Astrocyte (in vitro differentiated cells and primary cell): ENCODE measurements around the gene LDLRAD4. TPM values are rescaled to one million over a fixed set of nuclear protein-coding genes. Genes with fewer than 3 reads are reported as not detected.

Experiments
- DNase-seq: peaks from one replicate; pipeline ENCODE4 v3.0.0-alpha.2; 2010; ENCODE audit warnings: low read depth
- FAIRE-seq: peaks from 2 replicates; lab custom pipeline; 2011; peaks lifted over from hg19 to GRCh38; lab: Jason Lieb, UNC
- H2AFZ ChIP-seq: 2 replicates; pipeline ENCODE4 v1.6.0; 2012; ENCODE audit warnings: low read depth, low read length, inconsistent platforms
- H3K27ac ChIP-seq: 2 replicates; pipeline ENCODE4 v1.5.1; 2011; ENCODE audit warnings: low read depth, low read length, inconsistent platforms
- H3K27me3 ChIP-seq: 2 replicates; pipeline ENCODE4 v1.6.0; 2011; ENCODE audit warnings: low read length, inconsistent platforms; ENCODE audit not compliant: insufficient read depth
- H3K36me3 ChIP-seq: 2 replicates; pipeline ENCODE4 v1.5.1; 2011; ENCODE audit warnings: low read length, inconsistent platforms; ENCODE audit not compliant: insufficient read depth
- H3K4me1 ChIP-seq: 2 replicates; pipeline ENCODE4 v1.5.1; 2011; ENCODE audit warnings: low read length, inconsistent platforms; ENCODE audit not compliant: insufficient read depth
- H3K4me2 ChIP-seq: 2 replicates; pipeline ENCODE4 v1.6.0; 2012; ENCODE audit warnings: low read length, inconsistent platforms
- H3K4me3 ChIP-seq: 2 replicates; pipeline ENCODE4 v1.5.1; 2011; ENCODE audit warnings: low read depth, mild to moderate bottlenecking, low read length, inconsistent platforms; ENCODE audit not compliant: insufficient read depth
- H3K79me2 ChIP-seq: 2 replicates; pipeline ENCODE4 v1.6.0; 2012; ENCODE audit warnings: mild to moderate bottlenecking, low read length, inconsistent platforms; ENCODE audit not compliant: insufficient read depth
- H3K9ac ChIP-seq: 2 replicates; pipeline ENCODE4 v1.6.0; 2012; ENCODE audit warnings: mild to moderate bottlenecking, low read length, inconsistent platforms
- H3K9me3 ChIP-seq: 2 replicates; pipeline ENCODE4 v1.5.1; 2012; ENCODE audit warnings: low read depth, mild to moderate bottlenecking, low read length, inconsistent platforms; ENCODE audit not compliant: insufficient read depth
- H4K20me1 ChIP-seq: 2 replicates; pipeline ENCODE4 v1.6.0; 2012; ENCODE audit warnings: low read length, inconsistent platforms; ENCODE audit not compliant: insufficient read depth
- H3K27ac Mint-ChIP-seq: one replicate; pipeline ENCODE4 v1.8.0; 2021; ENCODE audit warnings: mild to moderate bottlenecking, mixed read lengths; ENCODE audit not compliant: unreplicated experiment
- H3K27me3 Mint-ChIP-seq: one replicate; pipeline ENCODE4 v1.8.0; 2021; ENCODE audit warnings: low read depth, mixed read lengths; ENCODE audit not compliant: unreplicated experiment
- H3K36me3 Mint-ChIP-seq: one replicate; pipeline ENCODE4 v1.8.0; 2021; ENCODE audit warnings: low read depth, mixed read lengths; ENCODE audit not compliant: unreplicated experiment
- H3K4me1 Mint-ChIP-seq: one replicate; pipeline ENCODE4 v1.8.0; 2021; ENCODE audit warnings: low read depth, mixed read lengths; ENCODE audit not compliant: unreplicated experiment
- H3K4me3 Mint-ChIP-seq: one replicate; pipeline ENCODE4 v1.8.0; 2021; ENCODE audit warnings: mild to moderate bottlenecking, moderate library complexity, mixed read lengths; ENCODE audit not compliant: unreplicated experiment
- H3K9me3 Mint-ChIP-seq: one replicate; pipeline ENCODE4 v1.8.0; 2021; ENCODE audit warnings: mild to moderate bottlenecking, mixed read lengths; ENCODE audit not compliant: unreplicated experiment
- EZH2 ChIP-seq: IDR thresholded peaks from 2 replicates; pipeline ENCODE4 v1.6.1; 2012; ENCODE audit warnings: mild to moderate bottlenecking, low read length, inconsistent platforms; ENCODE audit not compliant: insufficient read depth
- total RNA-seq: library from RNA; stranded (reverse); gene quantifications from 2 replicates; pipeline ENCODE4 v1.2.1, GENCODE V29; 2021
- TF ChIP-seq, protein P1 (sequence below): IDR thresholded peaks from 2 replicates; pipeline ENCODE4 v1.5.1; 2011; ENCODE audit warnings: low read depth, mild to moderate bottlenecking, inconsistent platforms, low read length, moderate library complexity; ENCODE audit not compliant: insufficient read depth

Gene LDLRAD4
- total RNA-seq, 1 donor from 2014 or later: 26.0 TPM

DNA sequence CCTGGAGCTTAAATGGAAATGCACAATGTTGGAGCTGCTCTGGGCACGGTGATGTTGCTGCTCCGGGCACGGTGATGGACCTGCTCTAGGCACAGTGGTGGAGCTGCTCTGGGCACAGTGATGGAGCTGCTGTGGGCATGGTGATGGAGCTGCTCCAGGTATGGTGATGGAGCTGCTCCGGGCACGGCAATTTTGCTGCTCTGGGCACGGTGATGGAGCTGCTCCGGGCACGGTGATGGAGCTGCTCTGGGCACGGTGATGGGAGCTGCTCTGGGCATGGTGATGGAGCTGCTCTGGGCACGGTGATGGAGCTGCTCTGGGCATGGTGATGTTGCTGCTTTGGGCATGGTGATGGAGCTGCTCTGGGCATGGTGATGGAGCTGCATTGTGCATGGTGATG, 79.7 kb downstream of the LDLRAD4 start:
- Histone ChIP-seq H2AFZ (no peak overlapping the region), H3K4me3 (no peak overlapping the region), H3K36me3 (no peaks in the 10 kb centered on the region), H3K4me1 (peaks cover 5% of the 10 kb centered on the region), H3K4me2 (no peak overlapping the region), H3K79me2 (no peaks in the 10 kb centered on the region), H4K20me1 (peaks cover 10% of the 10 kb centered on the region), H3K27me3 (no peaks in the 10 kb centered on the region), H3K9ac (no peak overlapping the region), H3K27ac (no peak overlapping the region), H3K9me3 (no peaks in the 10 kb centered on the region)
- Mint-ChIP-seq H3K4me3 (no peak overlapping the region), H3K36me3 (peaks cover 8% of the 10 kb centered on the region), H3K9me3 (peaks cover 3% of the 10 kb centered on the region), H3K27me3 (no peaks in the 10 kb centered on the region), H3K27ac (no peak overlapping the region), H3K4me1 (peaks cover 28% of the 10 kb centered on the region)
- no peak for TF ChIP-seq EZH2
- TF ChIP-seq, protein P1, sequence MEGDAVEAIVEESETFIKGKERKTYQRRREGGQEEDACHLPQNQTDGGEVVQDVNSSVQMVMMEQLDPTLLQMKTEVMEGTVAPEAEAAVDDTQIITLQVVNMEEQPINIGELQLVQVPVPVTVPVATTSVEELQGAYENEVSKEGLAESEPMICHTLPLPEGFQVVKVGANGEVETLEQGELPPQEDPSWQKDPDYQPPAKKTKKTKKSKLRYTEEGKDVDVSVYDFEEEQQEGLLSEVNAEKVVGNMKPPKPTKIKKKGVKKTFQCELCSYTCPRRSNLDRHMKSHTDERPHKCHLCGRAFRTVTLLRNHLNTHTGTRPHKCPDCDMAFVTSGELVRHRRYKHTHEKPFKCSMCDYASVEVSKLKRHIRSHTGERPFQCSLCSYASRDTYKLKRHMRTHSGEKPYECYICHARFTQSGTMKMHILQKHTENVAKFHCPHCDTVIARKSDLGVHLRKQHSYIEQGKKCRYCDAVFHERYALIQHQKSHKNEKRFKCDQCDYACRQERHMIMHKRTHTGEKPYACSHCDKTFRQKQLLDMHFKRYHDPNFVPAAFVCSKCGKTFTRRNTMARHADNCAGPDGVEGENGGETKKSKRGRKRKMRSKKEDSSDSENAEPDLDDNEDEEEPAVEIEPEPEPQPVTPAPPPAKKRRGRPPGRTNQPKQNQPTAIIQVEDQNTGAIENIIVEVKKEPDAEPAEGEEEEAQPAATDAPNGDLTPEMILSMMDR: no peak
- no peak for DNase-seq
- no peak for FAIRE-seq

DNA sequence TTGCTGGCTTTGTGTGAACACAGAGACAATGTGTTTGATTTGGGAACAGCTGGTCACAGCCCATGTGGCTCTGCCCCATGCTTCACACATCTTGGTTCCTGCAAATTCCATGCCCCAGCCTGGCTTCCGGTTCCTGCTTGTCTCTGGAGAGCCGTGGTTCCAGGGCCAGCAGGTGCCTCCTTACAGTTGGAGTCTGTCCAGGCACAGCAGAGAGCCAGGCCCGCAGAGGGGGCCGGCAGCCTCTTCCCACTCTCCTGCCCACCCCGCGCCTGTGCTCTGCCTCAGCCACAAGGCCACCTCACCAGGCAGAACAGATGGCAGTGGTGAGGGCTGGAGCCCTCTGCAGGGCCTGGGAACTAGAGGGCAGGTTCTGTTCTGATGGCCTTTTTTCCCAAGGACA, 81.5 kb downstream of the LDLRAD4 start:
- TF ChIP-seq, protein P1: no peak
- TF ChIP-seq EZH2: no peak
- H4K20me1 ChIP-seq: peaks cover 10% of the 10 kb centered on the region
- H3K36me3 Mint-ChIP-seq: peaks cover 9% of the 10 kb centered on the region
- H3K4me2 ChIP-seq: no peak overlapping the region
- no peak overlapping the region for H3K4me3 Mint-ChIP-seq
- FAIRE-seq (no peak), DNase-seq (no peak)
- H2AFZ ChIP-seq: no peak overlapping the region
- peaks cover 3% of the 10 kb centered on the region for H3K9me3 Mint-ChIP-seq
- H3K79me2 ChIP-seq: no peaks in the 10 kb centered on the region
- peaks cover 26% of the 10 kb centered on the region for H3K4me1 Mint-ChIP-seq
- no peaks in the 10 kb centered on the region for H3K9me3 ChIP-seq
- no peaks in the 10 kb centered on the region for H3K36me3 ChIP-seq
- no peaks in the 10 kb centered on the region for H3K27me3 Mint-ChIP-seq
- no peak overlapping the region for H3K27ac Mint-ChIP-seq
- H3K9ac ChIP-seq: no peak overlapping the region
- H3K4me3 ChIP-seq: no peak overlapping the region
- H3K4me1 ChIP-seq: peaks cover 5% of the 10 kb centered on the region
- no peak overlapping the region for H3K27ac ChIP-seq
- H3K27me3 ChIP-seq: no peaks in the 10 kb centered on the region

- Mint-ChIP-seq H3K4me1 (peaks cover 24% of the 10 kb centered on the region), H3K27me3 (no peaks in the 10 kb centered on the region)
Observed at GRCh38 chr18:13300796-13301195, 82.2 kb downstream of the LDLRAD4 start.

More at GRCh38 chr18:13300796-13301195, 82.2 kb downstream of the LDLRAD4 start:
- H4K20me1 ChIP-seq: peaks cover 10% of the 10 kb centered on the region
- no peaks in the 10 kb centered on the region for H3K79me2 ChIP-seq
- H3K27ac ChIP-seq: no peak overlapping the region
- H3K36me3 ChIP-seq: no peaks in the 10 kb centered on the region
- H3K4me3 Mint-ChIP-seq: no peak overlapping the region
- H3K9me3 ChIP-seq: no peaks in the 10 kb centered on the region
- H3K4me1 ChIP-seq: peaks cover 5% of the 10 kb centered on the region
- H3K36me3 Mint-ChIP-seq: peaks cover 11% of the 10 kb centered on the region
- no peak overlapping the region for H3K4me3 ChIP-seq
- H3K9ac ChIP-seq: no peak overlapping the region
- FAIRE-seq (no peak), DNase-seq (no peak)
- TF ChIP-seq, protein P1: no peak
- no peak for TF ChIP-seq EZH2
- no peak overlapping the region for H3K27ac Mint-ChIP-seq
- no peaks in the 10 kb centered on the region for H3K27me3 ChIP-seq
- no peak overlapping the region for H2AFZ ChIP-seq
- peaks cover 2% of the 10 kb centered on the region for H3K9me3 Mint-ChIP-seq
- H3K4me2 ChIP-seq: no peak overlapping the region
